Activated CD8-positive, alpha-beta memory T cell treated with anti-CD3 and anti-CD28 coated beads for 48 hours (primary cell): ENCODE measurements around the gene COMT.
A peak's percentile ranks its signal among the peaks of the same experiment; 100 is the strongest.

Source experiments
- DNase-seq, 3 experiments: peaks; one replicate each; pipeline ENCODE4 v3.0.0-alpha.2; 2020; ENCODE audit warnings: low read depth in 2 of 3, low spot score in 2 of 3

The COMT gene

DNA sequence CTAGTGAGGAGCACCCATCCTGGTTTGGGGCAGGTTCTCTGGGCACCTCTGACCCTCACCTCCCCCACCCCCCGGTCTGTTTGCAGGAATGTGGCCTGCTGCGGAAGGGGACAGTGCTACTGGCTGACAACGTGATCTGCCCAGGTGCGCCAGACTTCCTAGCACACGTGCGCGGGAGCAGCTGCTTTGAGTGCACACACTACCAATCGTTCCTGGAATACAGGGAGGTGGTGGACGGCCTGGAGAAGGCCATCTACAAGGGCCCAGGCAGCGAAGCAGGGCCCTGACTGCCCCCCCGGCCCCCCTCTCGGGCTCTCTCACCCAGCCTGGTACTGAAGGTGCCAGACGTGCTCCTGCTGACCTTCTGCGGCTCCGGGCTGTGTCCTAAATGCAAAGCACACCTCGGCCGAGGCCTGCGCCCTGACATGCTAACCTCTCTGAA, 26.9 kb downstream of the COMT start:
- DNase-seq = no peak

DNA sequence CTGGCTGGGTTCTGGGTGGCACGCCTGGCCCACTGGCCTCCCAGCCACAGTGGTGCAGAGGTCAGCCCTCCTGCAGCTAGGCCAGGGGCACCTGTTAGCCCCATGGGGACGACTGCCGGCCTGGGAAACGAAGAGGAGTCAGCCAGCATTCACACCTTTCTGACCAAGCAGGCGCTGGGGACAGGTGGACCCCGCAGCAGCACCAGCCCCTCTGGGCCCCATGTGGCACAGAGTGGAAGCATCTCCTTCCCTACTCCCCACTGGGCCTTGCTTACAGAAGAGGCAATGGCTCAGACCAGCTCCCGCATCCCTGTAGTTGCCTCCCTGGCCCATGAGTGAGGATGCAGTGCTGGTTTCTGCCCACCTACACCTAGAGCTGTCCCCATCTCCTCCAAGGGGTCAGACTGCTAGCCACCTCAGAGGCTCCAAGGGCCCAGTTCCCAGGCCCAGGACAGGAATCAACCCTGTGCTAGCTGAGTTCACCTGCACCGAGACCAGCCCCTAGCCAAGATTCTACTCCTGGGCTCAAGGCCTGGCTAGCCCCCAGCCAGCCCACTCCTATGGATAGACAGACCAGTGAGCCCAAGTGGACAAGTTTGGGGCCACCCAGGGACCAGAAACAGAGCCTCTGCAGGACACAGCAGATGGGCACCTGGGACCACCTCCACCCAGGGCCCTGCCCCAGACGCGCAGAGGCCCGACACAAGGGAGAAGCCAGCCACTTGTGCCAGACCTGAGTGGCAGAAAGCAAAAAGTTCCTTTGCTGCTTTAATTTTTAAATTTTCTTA, 27.8 kb downstream of the COMT start:
- DNase-seq = no peak

DNA sequence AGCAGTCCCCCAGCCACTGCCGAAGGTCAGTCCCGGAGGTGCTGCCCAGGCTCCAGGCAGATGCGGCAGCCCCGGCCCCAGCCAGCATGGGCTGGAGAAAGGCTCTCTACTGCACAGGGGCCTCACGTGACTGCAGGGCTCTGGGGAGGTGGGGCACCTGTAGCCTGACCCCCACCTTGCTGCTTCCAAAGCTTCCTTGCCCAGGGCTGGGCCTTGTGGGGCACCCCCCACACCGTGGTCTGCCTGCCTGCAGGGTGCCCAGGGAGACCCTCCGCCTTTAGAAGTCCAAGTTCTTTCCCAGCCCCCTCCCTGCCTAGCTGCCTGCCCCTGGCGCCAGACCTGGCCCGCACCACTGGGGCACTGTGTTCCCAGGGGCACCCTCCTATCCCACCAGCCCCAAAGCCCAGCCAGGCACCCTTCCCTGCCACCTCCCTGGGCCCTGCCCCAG, 28.5 kb downstream of the COMT start:
- DNase-seq = no peak

DNA sequence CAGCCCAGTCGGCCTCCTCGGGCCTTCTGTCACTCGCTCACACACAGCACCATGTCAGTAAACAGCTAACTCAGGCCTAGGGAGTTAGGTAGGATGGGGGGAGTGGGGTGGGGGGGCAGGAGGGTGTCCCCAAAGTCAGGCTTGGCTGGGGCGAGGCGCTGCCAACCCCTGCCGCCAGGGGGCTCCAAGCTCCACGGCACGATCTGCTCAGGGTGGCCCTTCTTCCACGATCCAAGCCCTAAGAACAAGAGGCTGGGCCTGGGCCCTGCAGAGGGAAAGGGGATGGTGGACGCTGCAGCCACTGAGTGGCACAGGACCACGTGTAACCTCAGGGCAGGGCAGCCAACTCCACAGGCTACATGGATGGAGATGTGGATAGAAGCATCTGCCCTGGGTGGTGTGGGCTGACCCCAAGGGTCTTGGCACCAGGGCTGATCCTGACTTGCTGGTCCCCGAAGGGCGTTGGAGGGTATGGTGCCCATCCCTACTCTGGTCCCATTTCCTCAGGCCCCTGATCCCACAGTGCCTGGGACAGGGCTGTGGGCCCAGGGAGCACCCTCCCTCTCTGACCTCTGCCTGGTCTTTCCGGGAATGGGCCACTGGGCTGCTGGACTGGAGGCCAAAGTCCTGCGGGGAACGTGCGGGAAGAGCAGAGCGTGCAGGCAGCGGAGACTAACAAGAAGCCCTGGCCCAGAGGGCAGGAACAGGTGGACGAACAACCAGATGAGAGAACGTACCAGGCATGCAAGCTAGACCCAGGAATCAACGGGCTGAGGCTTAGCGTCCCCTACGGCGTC, 29.1 kb downstream of the COMT start:
- DNase-seq = peak; percentile 47 to 78 (median 74)

DNA sequence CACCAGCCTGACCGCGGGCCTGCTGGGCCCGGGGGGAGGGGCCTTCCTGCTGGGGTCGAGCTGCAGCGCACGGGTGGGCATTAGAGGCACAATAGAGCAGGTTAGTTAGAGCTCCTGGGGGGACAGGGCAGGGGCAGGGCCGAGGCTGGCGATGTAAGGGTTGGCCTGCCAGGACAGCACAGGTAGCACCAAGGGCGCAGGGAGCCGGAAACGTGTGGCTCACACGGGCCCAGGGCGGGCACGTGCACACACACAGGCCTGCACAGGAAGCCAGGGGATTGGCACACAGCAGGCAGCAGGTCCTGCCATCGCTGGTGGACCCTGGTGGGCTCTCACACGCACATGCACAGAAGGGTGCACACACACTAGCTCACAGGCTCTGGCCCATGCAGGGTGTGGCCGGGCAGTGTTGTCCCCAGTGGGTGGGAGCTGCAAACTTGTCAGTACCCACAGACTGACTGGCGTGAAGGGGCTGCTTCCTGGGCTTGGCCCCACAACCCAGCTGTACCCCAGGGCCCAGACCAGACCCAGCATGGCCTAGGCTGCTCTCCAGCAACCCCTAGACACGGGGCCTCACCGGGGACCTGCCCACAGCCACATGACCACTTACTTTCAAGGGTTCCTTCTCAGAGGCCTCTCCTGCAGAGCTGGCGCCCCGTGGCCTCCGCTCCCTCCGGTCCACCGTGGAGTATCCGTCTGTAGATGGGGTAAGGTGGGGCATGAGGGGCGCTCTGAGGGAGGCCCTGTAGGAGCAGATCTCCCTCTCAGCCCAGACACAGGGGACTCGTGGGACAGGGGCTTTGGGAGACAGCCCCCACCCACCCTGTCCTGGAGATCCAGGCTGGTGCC, 29.9 kb downstream of the COMT start:
- no peak for DNase-seq

DNA sequence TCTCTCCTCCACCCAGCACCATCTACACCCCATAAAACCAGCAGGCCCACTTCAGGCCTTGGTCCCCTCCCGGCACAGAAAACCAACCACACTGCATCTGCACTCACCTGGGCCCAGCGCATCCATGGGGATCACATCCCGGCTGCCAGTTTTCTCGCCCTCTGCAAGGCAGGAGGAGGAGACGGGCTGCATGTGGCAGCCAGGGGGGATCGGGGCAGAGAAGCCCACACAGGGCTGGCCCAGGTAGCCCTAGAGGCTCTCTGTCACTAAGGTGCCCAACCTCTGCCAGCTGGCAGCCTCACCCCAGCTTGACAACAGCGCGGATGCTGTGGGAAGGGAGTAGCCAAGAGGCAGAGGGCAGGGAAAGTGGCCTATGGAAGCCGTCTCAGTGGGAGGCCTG, 30.7 kb downstream of the COMT start:
- no peak for DNase-seq

DNA sequence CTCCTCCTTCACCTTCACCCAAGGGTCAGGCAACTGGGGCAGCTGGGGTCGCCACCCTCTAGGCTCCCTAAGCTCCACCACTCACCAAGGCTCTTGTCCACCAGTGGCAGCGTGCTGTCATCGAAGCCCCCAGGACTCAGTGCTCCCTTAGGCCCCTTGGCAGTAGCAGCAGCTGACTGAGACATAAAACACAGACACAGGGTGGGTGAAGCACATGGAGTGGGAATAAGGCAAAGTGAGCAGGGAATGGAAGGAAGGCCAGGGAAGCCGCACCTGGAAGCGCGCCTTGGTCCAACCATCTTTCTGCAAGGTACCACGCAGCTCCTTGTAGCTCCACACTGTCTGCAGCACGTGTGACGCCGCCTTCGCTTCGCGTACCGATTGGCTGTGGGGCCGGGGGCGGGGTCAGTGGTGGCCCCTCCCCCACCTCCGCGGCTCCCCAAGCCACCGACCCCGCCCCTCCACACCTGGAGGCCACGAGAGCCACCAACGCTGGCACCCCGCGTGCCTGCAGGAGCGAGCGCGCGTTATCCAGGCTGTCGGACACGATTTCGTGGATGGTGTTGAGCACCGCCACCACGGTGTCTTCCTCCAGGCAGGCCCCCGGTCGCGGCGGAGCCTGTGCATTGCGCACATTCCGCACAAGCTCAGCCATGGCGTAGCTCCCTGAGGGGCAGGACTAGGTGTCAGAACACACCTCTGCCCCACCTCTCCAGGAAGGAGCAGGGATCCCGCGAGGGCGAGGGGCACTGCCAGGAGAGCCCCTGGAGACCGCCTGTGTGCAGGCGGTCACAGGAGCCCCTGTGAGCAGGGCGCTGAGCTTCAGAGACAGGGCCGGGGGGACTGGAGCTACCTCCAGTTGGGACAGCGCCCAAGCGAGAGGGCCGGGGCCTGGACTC, 31.3 kb downstream of the COMT start:
- no peak for DNase-seq

DNA sequence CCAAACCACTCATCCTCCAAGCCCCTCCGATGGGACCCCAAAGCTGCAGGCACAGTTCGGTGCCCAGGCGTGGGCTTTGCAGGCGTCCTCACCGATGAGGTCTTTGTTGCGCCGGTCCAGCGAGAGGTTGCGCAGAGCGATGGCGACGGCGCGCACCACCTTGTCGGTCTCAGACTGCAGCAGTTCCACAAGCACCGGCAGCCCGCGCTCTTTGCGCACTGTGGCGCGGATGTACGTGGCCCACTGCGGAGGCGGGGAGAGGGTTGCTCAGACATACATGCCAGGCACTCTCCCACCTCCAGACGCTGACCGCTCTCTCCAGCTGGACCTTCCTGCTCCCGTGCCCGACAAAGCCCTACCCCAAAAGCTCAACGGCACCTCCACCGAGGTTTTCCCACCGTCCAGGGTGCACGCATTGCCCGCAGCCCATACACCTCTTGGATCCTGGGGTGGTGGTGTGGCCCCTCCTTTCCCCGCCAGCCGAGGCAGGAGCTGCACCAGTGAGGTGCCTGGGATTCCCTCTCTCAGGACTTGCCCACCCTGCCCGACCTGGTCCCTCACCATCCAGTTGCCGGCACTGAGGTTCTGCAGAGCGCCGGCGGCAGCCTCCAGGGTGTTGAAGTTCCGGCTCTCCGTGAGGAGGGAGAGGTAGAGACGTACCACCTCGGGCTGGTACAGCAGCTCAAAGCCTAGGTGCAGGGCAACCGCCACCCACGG, 32.1 kb downstream of the COMT start:
- DNase-seq = no peak

DNA sequence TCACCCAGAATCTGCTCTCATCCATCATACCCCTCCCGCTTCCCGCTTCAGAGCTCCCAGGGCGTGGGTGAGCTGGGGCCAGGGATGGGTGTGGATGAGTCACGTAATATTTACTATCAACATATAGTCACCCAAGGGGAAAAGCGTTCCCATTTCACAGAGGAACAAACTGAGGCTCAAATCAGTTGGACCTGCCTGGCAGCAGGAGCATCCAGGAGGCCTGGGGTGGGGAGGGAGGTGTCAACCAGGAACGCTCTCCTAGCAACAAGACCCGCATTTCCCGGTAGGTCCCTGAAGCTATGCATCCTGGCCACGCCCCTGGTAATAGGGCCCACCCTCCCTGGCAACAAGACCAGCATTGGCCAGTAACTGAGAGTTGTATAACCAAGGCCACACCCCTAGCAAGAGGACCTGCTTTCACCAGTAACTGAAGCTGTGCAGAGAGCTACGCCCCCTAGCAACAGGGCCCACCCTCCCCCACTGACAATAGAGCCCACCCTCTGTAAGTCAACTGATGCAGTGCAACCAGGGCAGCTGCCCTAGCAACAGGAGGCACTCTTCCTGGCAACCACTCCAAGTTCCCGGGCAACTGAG, 32.8 kb downstream of the COMT start:
- no peak for DNase-seq

DNA sequence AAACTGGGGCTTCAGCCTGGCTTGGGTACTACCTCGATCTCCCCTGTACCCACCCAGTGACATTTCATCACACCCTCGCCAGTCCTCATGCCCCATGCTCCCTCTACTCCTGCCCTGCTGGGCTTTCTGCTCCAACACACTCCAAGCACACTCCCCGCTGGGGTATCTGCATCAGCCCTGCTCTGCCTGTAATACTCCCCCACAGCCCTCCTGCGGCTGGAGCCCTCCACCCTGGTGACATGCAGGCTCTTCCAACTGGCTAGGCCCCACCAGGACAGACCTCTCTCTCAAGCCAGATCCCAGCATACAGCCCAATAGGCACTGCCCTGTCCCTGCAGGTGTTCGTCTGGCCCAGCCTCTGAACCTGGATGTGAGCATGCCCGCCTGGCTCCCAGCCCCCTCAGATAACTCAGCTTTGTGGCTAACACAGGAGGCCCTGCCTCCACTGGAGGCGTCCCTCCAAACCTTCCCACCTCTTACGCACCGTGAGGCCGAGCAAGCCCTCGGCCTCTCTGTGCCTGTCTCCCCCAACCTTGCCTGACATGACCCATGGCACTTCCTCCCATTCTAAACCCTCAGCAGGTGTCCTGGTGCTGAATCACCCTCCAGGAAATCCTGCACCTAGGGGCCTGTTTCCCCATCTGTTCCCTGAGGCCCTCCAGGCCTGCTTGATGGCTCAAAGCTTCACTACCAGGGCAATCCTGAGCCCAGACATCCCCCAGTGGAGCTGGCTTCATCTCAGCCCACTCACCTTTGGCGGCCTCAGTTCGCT, 33.5 kb downstream of the COMT start:
- DNase-seq = no peak

DNA sequence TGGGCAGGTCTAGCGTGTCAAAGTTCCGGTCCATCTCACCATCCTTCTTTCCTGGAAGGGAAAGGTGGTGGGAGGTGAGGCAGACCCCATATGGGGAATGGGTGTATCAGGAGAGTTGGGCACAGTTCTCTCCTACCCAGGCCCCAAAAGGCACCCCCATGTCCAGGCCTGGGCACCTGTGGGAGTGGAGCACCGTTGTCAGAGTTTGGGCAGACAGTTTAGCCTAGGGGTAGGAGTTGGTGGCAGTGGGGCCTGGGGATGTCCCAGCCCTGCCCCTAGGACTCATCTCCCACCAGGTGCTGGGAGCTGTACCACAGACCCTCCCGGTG, 34.1 kb downstream of the COMT start:
- no peak for DNase-seq

DNA sequence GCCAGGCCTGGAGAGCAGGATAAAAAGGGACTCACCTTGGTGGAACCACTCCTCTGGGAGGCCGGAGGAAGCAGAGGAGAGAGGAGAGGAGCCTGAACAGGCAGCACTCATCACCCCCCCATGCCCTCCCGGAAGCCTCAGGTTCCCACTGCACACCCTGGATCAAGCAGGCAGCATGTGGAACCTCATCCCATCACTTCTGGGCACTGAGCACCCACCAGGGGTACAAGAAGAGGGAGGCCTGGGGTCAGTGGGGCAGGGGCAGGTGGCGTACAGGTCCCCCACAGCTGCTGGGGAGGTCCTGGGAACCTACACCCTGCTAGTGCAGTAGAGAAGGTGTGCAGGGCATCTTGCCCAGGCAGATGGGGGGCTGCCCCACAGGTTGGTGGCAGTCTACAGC, 35.1 kb downstream of the COMT start:
- no peak for DNase-seq

DNA sequence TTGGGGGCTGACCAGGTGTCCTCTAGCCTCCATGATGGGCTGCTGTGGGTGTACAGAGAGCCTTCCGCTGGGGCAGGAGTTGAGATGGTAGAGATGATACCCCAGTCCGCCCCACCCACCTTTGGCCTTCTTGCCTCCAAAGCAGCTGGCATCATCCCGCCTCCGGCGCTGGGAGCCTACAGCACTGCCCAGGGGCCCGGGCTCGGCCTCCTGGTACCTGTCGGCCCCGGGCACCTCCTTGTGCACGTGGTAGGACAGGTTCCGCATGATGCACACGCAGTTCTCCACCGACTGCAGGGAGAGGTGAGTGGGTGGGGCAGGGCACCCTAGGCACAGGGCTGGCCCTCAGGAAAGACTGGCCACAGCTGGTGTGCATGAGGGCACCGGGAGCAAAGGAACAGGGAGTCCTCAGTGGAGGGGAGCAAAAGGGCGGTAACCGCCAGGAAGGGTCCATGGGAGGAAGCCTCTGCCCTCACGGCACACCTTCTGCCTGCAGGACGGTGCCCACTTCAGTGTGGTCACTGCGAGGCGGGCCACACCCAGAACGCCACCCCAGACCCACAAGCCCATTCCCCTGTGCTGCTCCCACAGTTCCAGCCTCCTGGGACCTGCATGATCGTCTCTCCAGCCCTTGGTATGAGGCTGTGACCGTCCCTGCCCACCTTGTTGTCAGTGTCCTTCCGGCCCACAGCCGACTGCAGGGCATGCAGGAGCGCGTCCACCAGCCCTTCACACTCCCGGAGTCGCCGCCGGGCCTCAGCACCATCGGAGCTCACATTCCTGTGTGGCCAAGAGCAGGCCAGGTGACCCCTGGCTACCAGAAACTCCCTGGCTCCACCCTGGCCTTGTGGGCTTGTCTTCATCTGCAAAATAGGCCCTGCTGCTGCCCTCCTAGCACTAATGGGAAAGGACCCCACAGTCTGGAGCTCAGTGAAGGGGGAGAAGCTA, 36.0 kb downstream of the COMT start:
- no peak for DNase-seq

DNA sequence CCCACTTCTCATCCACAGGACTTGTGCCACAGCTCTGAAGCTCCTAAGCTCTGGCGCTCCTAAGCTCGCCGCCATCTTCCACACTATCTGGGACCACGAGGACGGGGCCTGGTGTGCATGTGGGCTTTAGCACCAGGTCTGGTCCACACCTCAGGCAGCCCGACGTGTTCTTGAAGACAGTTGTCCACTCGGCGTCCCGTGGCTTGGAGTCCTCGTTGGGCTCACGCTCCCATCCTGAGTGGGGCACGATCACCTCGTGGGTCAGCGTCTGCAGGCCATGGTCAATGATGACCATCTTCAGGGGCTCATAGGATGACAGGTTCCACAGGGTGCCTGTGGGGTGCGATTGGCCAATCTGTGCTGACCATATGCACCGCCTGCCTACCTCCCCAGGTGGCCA, 37.2 kb downstream of the COMT start:
- no peak for DNase-seq

DNA sequence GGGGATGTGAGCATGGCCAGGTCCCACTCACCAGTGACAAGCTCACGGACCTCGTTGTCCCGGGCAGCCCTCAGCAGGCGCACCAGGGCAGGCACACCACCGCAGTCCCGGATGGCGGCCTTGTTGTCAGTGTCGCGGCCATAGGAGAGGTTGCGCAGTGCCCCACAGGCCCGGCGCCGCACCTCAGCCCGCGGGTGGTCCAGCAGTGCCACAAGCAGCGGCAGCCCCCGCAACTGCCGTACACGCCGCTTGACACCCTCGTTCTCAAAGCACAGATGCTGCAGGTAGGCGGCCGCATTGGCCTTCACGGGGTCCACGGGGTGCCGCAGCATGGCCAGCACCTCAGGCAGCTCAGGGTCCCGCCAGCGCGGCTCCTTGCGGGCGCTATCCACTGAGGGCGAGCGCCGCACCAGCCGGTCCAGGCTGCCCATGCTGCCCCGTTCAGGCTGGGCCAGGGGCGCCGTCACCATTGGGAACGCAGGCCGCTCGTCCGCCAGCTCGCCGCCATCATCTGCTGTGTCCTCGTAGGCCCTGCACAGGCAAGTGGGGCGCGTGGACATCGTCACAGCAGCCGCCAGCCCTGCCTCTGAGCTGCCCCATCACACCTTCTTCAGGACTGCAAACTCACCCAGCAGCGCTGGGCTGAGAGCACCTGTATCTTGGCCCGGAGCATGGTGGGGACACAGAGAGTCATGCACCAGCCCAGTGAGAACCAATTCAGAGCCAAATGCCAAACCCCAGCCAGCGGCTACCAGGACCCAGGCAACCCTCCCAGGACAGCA, 38.3 kb downstream of the COMT start:
- DNase-seq = no peak

DNA sequence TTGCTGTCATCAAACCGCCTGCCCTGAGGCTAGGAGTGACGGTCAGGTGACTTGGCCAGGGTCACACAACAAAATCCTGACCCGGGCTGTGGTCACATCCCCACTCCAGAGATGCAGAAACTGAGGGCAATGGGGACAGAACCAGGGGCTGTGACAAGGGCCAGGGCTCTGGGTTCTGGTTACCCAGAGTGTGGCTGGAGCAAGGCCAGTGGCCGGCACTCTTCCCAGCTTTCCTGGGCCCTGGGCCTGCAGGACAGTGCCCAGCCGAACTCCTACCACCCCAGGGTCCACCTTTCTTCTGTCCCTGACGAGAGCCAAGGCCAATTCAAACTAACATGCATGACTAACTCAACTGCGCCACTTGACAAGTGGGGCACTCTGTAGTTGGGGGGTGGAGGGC, 39.2 kb downstream of the COMT start:
- no peak for DNase-seq
